ENCODE data around the gene NR0B1. TPM values are rescaled to one million over a fixed set of nuclear protein-coding genes. Genes with fewer than 3 reads are reported as not detected.

The NR0B1 gene
- total RNA-seq, 1 experiment from 2014 or later, result not detected

DNA sequence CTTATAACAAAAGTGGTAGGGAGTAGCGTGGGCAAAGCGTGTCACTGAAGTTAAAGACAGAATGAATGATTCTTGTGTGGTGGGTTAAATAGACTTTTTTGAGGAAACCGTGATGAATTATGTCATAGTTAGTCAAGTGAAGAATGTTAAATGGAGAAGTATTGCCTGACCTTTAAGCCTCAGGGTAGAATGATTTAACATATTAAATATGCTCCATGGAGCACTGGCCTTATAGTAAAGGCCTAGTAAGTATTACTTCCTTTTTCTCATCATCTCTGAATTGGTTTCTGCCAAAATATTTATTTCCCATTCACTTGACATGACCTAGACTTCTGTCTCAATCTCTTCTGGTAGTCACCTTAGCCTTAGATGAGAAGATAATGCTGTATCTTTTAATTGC, 38.6 kb downstream of the NR0B1 start:
- no peaks in the 10 kb centered on the region for H3K27me3 Mint-ChIP-seq (ENCODE audit: insufficient read depth, unreplicated experiment)
- intact Hi-C loops (cut with micrococcal nuclease; ENCODE audit: unreplicated experiment), result no loop called here

DNA sequence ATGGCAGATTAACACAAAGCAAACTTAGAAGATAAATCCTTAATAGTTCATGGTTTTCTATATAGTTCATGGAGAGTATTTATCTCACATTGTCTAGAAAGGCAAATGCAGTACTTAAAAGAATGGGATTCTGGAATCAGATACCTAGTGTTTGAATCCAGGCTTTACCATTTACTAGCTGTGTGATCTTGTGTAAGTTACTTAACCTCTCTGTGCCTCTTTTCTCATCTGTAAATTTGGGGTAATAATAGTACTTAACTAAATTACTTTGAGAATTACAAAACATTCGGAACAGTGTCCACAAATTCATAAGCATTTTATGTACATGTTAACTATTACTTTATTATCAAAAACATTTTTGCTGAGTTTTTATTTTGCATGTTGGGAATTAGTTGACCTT, 46.4 kb downstream of the NR0B1 start:
- no peak overlapping the region for H3K4me3 ChIP-seq (ENCODE audit: low read depth, low read length)
- no peaks in the 10 kb centered on the region for H3K4me1 Mint-ChIP-seq (ENCODE audit: low read depth, unreplicated experiment)
- H3K4me1 ChIP-seq, result no peaks in the 10 kb centered on the region
- no peak for TF ChIP-seq CTCF (IDR thresholded peaks at IDR 0.05; ENCODE audit: insufficient read depth in 1 of 2, low read depth in 1 of 2, low read length in 1 of 2, severe bottlenecking in 1 of 2, unreplicated experiment in 1 of 2)
- H3K27me3 Mint-ChIP-seq (ENCODE audit: insufficient read depth, unreplicated experiment), result peaks cover 8% of the 10 kb centered on the region
- H3K9me3 Mint-ChIP-seq (ENCODE audit: unreplicated experiment), result no peaks in the 10 kb centered on the region
- H3K36me3 ChIP-seq (ENCODE audit: control insufficient read depth, insufficient read depth, low read length), result no peaks in the 10 kb centered on the region
- no peak overlapping the region for H3K4me3 Mint-ChIP-seq (ENCODE audit: unreplicated experiment)
- H3K9me3 ChIP-seq, result no peaks in the 10 kb centered on the region
- intact Hi-C loops (cut with micrococcal nuclease; ENCODE audit: unreplicated experiment), result no loop called here
- no peak overlapping the region for H3K27ac Mint-ChIP-seq (ENCODE audit: unreplicated experiment)
- H3K36me3 Mint-ChIP-seq (ENCODE audit: insufficient read depth, unreplicated experiment), result no peaks in the 10 kb centered on the region
- DNase-seq, result no peak
- no peaks in the 10 kb centered on the region for H3K27me3 ChIP-seq (replicated peaks; ENCODE audit: control insufficient read depth, insufficient read depth, low read length)
- POLR2A ChIA-PET, result no interaction called here
- no TSS peak for BruUV-seq (replicated peaks)
- CTCF ChIA-PET, result no interaction called here

More for the DNA sequence above, 38.6 kb downstream of the NR0B1 start:
- Mint-ChIP-seq H3K27ac (ENCODE audit: unreplicated experiment) (no peak overlapping the region), H3K4me1 (ENCODE audit: low read depth, unreplicated experiment) (no peaks in the 10 kb centered on the region), H3K4me3 (ENCODE audit: unreplicated experiment) (no peak overlapping the region), H3K9me3 (ENCODE audit: unreplicated experiment) (no peaks in the 10 kb centered on the region), H3K36me3 (ENCODE audit: insufficient read depth, unreplicated experiment) (no peaks in the 10 kb centered on the region)
- no peaks in the 10 kb centered on the region for H3K36me3 ChIP-seq (ENCODE audit: control insufficient read depth, insufficient read depth, low read length)
- no TSS peak for BruUV-seq (replicated peaks)
- DNase-seq, result no peak
- no peaks in the 10 kb centered on the region for H3K9me3 ChIP-seq
- no peak overlapping the region for H3K4me3 ChIP-seq (ENCODE audit: low read depth, low read length)
- H3K27me3 ChIP-seq (replicated peaks; ENCODE audit: control insufficient read depth, insufficient read depth, low read length), result no peaks in the 10 kb centered on the region
- ChIA-PET POLR2A (no interaction called here), CTCF (no interaction called here)
- H3K4me1 ChIP-seq, result no peaks in the 10 kb centered on the region
- no peak for TF ChIP-seq CTCF (IDR thresholded peaks at IDR 0.05; ENCODE audit: insufficient read depth in 1 of 2, low read depth in 1 of 2, low read length in 1 of 2, severe bottlenecking in 1 of 2, unreplicated experiment in 1 of 2)

GRCh38 chrX:30261012-30261411, 48.2 kb downstream of the NR0B1 start:
- no peaks in the 10 kb centered on the region for H3K27me3 ChIP-seq (replicated peaks; ENCODE audit: control insufficient read depth, insufficient read depth, low read length)
- no peak for DNase-seq
- no peak overlapping the region for H3K4me3 ChIP-seq (ENCODE audit: low read depth, low read length)
- Mint-ChIP-seq H3K36me3 (ENCODE audit: insufficient read depth, unreplicated experiment) (no peaks in the 10 kb centered on the region), H3K9me3 (ENCODE audit: unreplicated experiment) (no peaks in the 10 kb centered on the region), H3K27ac (ENCODE audit: unreplicated experiment) (no peak overlapping the region), H3K27me3 (ENCODE audit: insufficient read depth, unreplicated experiment) (peaks cover 8% of the 10 kb centered on the region), H3K4me1 (ENCODE audit: low read depth, unreplicated experiment) (no peaks in the 10 kb centered on the region), H3K4me3 (ENCODE audit: unreplicated experiment) (no peak overlapping the region)
- no peak for TF ChIP-seq CTCF (IDR thresholded peaks at IDR 0.05; ENCODE audit: insufficient read depth in 1 of 2, low read depth in 1 of 2, low read length in 1 of 2, severe bottlenecking in 1 of 2, unreplicated experiment in 1 of 2)
- H3K36me3 ChIP-seq (ENCODE audit: control insufficient read depth, insufficient read depth, low read length), result no peaks in the 10 kb centered on the region
- intact Hi-C loops (cut with micrococcal nuclease; ENCODE audit: unreplicated experiment), result no loop called here
- H3K9me3 ChIP-seq, result no peaks in the 10 kb centered on the region
- ChIA-PET CTCF (no interaction called here), POLR2A (no interaction called here)
- BruUV-seq (replicated peaks), result no TSS peak
- no peaks in the 10 kb centered on the region for H3K4me1 ChIP-seq

All from Caco-2 (cell line).